SK-N-SH treated with all-trans-retinoic acid at 6 μM for 48 hours (cell line): ENCODE results near the gene UBQLN4.

Source experiments
- ATAC-seq: fragments of 200-7000 bp; cut with Tn5 transposase; 3 replicates; pipeline ENCODE4 v1.9.1; 2020; ENCODE audit warnings: mild to moderate bottlenecking, moderate library complexity
- ARNTL ChIP-seq: fragments of 450-650 bp; formaldehyde crosslinking; IDR thresholded peaks from 2 replicates; pipeline ENCODE4 v1.5.0; 2020; ENCODE audit warnings: low read depth, mild to moderate bottlenecking, moderate library complexity, borderline replicate concordance
- BACH2 ChIP-seq: fragments of 250-450 bp; sonication (Bioruptor Pico); IDR thresholded peaks from 2 replicates; pipeline ENCODE4 v1.9.0; 2021; ENCODE audit warnings: mild to moderate bottlenecking, borderline replicate concordance
- CREB5 ChIP-seq: fragments of 250-450 bp; sonication (Bioruptor Pico); IDR thresholded peaks from 2 replicates; pipeline ENCODE4 v1.5.1; 2020; ENCODE audit warnings: low read depth, mild to moderate bottlenecking, moderate library complexity
- CSDC2 ChIP-seq: fragments of 250-450 bp; sonication (Bioruptor Pico); IDR thresholded peaks from 2 replicates; pipeline ENCODE4 v1.5.0; 2020; ENCODE audit warnings: mild to moderate bottlenecking, moderate library complexity
- CSRNP3 ChIP-seq: fragments of 250-450 bp; sonication (Bioruptor Pico); IDR thresholded peaks from 2 replicates; pipeline ENCODE4 v1.5.1; 2021; ENCODE audit warnings: mild to moderate bottlenecking, moderate library complexity
- GLIS3 ChIP-seq: fragments of 250-450 bp; sonication (Bioruptor Pico); IDR thresholded peaks from 2 replicates; pipeline ENCODE4 v1.5.0; 2020; ENCODE audit warnings: mild to moderate bottlenecking, moderate library complexity
- ISL1 ChIP-seq: fragments of 250-450 bp; sonication (Bioruptor Pico); IDR thresholded peaks from 2 replicates; pipeline ENCODE4 v2.1.2; 2022; ENCODE audit warnings: mild to moderate bottlenecking, moderate library complexity
- OSR1 ChIP-seq: fragments of 250-450 bp; sonication (Bioruptor Pico); IDR thresholded peaks from 2 replicates; pipeline ENCODE4 v1.8.0; 2022; ENCODE audit warnings: moderate library complexity, mild to moderate bottlenecking, inconsistent platforms
- PATZ1 ChIP-seq: fragments of 250-450 bp; sonication (Bioruptor Pico); IDR thresholded peaks from 2 replicates; pipeline ENCODE4 v1.8.0; 2020; ENCODE audit warnings: mild to moderate bottlenecking, moderate library complexity, borderline replicate concordance
- POU6F1 ChIP-seq: fragments of 250-450 bp; sonication (Bioruptor Pico); IDR thresholded peaks from 2 replicates; pipeline ENCODE4 v1.8.0; 2021; ENCODE audit warnings: low read depth, mild to moderate bottlenecking, moderate library complexity, borderline replicate concordance
- PPARA ChIP-seq: fragments of 250-450 bp; sonication (Bioruptor Pico); IDR thresholded peaks from 2 replicates; pipeline ENCODE4 v1.5.0; 2020; ENCODE audit warnings: mild to moderate bottlenecking, borderline replicate concordance
- RARB ChIP-seq: fragments of 250-450 bp; sonication (Bioruptor Pico); IDR thresholded peaks from 2 replicates; pipeline ENCODE4 v1.8.0; 2021; ENCODE audit warnings: mild to moderate bottlenecking, moderate library complexity
- SNAI2 ChIP-seq: fragments of 250-450 bp; sonication (Bioruptor Pico); IDR thresholded peaks from 2 replicates; pipeline ENCODE4 v1.5.0; 2020; ENCODE audit warnings: mild to moderate bottlenecking, moderate library complexity
- TCF4 ChIP-seq: fragments of 250-450 bp; sonication (Bioruptor Pico); IDR thresholded peaks from 2 replicates; pipeline ENCODE4 v1.8.0; 2021; ENCODE audit warnings: mild to moderate bottlenecking, moderate library complexity, borderline replicate concordance
- TOX ChIP-seq: fragments of 250-450 bp; sonication (Bioruptor Pico); IDR thresholded peaks from 2 replicates; pipeline ENCODE4 v1.8.0; 2021; ENCODE audit warnings: mild to moderate bottlenecking, moderate library complexity, borderline replicate concordance
- TSHZ2 ChIP-seq: fragments of 250-450 bp; sonication (Bioruptor Pico); IDR thresholded peaks from 2 replicates; pipeline ENCODE4 v1.5.0; 2020; ENCODE audit warnings: mild to moderate bottlenecking, moderate library complexity
- ZC3H10 ChIP-seq: fragments of 250-450 bp; sonication (Bioruptor Pico); IDR thresholded peaks from 2 replicates; pipeline ENCODE4 v1.5.1; 2021; ENCODE audit warnings: mild to moderate bottlenecking, moderate library complexity
- ZFP3 ChIP-seq: fragments of 250-450 bp; sonication (Bioruptor Pico); IDR thresholded peaks from 2 replicates; pipeline ENCODE4 v1.5.0; 2020; ENCODE audit warnings: mild to moderate bottlenecking, moderate library complexity
- ZFP30 ChIP-seq: fragments of 450-650 bp; formaldehyde crosslinking; IDR thresholded peaks from 2 replicates; pipeline ENCODE4 v1.5.0; 2022; ENCODE audit warnings: mild to moderate bottlenecking, moderate library complexity
- ZNF565 ChIP-seq: fragments of 450-650 bp; formaldehyde crosslinking; conservative IDR thresholded peaks from 2 replicates; pipeline ENCODE4 v1.5.0; 2020; ENCODE audit warnings: low read depth, mild to moderate bottlenecking, moderate library complexity
- ZNF70 ChIP-seq: fragments of 450-650 bp; formaldehyde crosslinking; IDR thresholded peaks from 2 replicates; pipeline ENCODE4 v1.5.0; 2020; ENCODE audit warnings: mild to moderate bottlenecking, moderate library complexity
- ZNF8 ChIP-seq: fragments of 450-650 bp; formaldehyde crosslinking; IDR thresholded peaks from 2 replicates; pipeline ENCODE4 v1.5.0; 2020; ENCODE audit warnings: mild to moderate bottlenecking, moderate library complexity

UBQLN4 gene

GRCh38 chr1:156081917-156082308 lies 28.3 kb upstream of the UBQLN4 start:
- no peak for ATAC-seq
- TF ChIP-seq ISL1 (CRISPR knock-in tag) (no peak), RARB (CRISPR knock-in tag) (no peak), ZNF8 (CRISPR knock-in tag) (no peak), TOX (CRISPR knock-in tag) (no peak), GLIS3 (CRISPR knock-in tag) (no peak), TSHZ2 (no peak), BACH2 (CRISPR knock-in tag) (no peak), SNAI2 (CRISPR knock-in tag) (no peak), POU6F1 (CRISPR knock-in tag) (no peak), PATZ1 (CRISPR knock-in tag) (no peak), OSR1 (no peak), ZNF565 (no peak), ARNTL (CRISPR knock-in tag) (no peak), CSDC2 (CRISPR knock-in tag) (no peak), PPARA (CRISPR knock-in tag) (no peak)
- TF ChIP-seq, all 23 proteins: peak for 0

GRCh38 chr1:156081180-156081916 lies 27.8 kb upstream of the UBQLN4 start:
- peak; percentile 10 for ATAC-seq
- TF ChIP-seq ZFP3 (no peak), CSRNP3 (CRISPR knock-in tag) (no peak), POU6F1 (CRISPR knock-in tag) (no peak), BACH2 (CRISPR knock-in tag) (no peak), PATZ1 (CRISPR knock-in tag) (no peak), TOX (CRISPR knock-in tag) (no peak), TCF4 (CRISPR knock-in tag) (no peak), TSHZ2 (no peak), ISL1 (CRISPR knock-in tag) (no peak), SNAI2 (CRISPR knock-in tag) (no peak), ZNF70 (CRISPR knock-in tag) (no peak), RARB (CRISPR knock-in tag) (no peak), CSDC2 (CRISPR knock-in tag) (no peak), CREB5 (CRISPR knock-in tag) (no peak), ZFP30 (CRISPR knock-in tag) (no peak), ZC3H10 (CRISPR knock-in tag) (no peak), ZNF8 (CRISPR knock-in tag) (no peak)
- TF ChIP-seq, all 23 proteins: peak for 0
